CD4-positive, CD25-positive, alpha-beta regulatory T cell (primary cell): ENCODE data around the gene NKAIN4. TPM values are rescaled to one million over a fixed set of nuclear protein-coding genes. Genes with fewer than 3 reads are reported as not detected.
A peak's percentile ranks its signal among the peaks of the same experiment; 100 is the strongest.

ENCODE experiments used
- ATAC-seq, 2 donors: fragments of 150-1000 bp; cut with Tn5 transposase; one replicate each; pipeline ENCODE4 v1.10.0; 2021; ENCODE audit warnings: low read depth in 2 of 2, moderate number of reproducible peaks in 2 of 2, moderate library complexity in 1 of 2
- DNase-seq, 3 donors: peaks; one replicate each; pipeline versions ENCODE4 v3.0.0 to v3.0.0-alpha.2; 2012 to 2022; ENCODE audit warnings: mixed read lengths in 1 of 3
- H3K27ac ChIP-seq: one replicate; pipeline ENCODE4 v1.7.0; 2013; ENCODE audit warnings: mild to moderate bottlenecking, low read length; ENCODE audit not compliant: insufficient read depth, poor library complexity, severe bottlenecking
- H3K27me3 ChIP-seq: one replicate; pipeline ENCODE4 v1.7.0; 2013; ENCODE audit warnings: low read length; ENCODE audit not compliant: control insufficient read depth, insufficient read depth
- H3K36me3 ChIP-seq: one replicate; pipeline ENCODE4 v1.7.0; 2013; ENCODE audit warnings: mild to moderate bottlenecking, low read length, moderate library complexity; ENCODE audit not compliant: control insufficient read depth, insufficient read depth
- H3K4me1 ChIP-seq: 2 replicates; pipeline ENCODE4 v1.7.0; 2013; ENCODE audit warnings: mild to moderate bottlenecking, low read length; ENCODE audit not compliant: insufficient read depth, control insufficient read depth, poor library complexity, severe bottlenecking
- H3K4me3 ChIP-seq: one replicate; pipeline ENCODE4 v1.7.0; 2013; ENCODE audit warnings: low read depth, mild to moderate bottlenecking, low read length, moderate library complexity
- H3K9me3 ChIP-seq, 2 experiments: 1 replicate in 1 of 2; 2 replicates in 1 of 2; pipeline ENCODE4 v1.7.0; 2013; ENCODE audit warnings: low read length in 2 of 2, mild to moderate bottlenecking in 1 of 2, moderate library complexity in 1 of 2; ENCODE audit not compliant: control insufficient read depth in 2 of 2
- H3K27ac Mint-ChIP-seq, 3 donors: one replicate each; pipeline ENCODE4 v1.8.0; 2020 to 2022; ENCODE audit warnings: mild to moderate bottlenecking in 3 of 3, mixed read lengths in 3 of 3, moderate library complexity in 2 of 3
- H3K27me3 Mint-ChIP-seq: one replicate; pipeline ENCODE4 v1.8.0; 2022; ENCODE audit warnings: mild to moderate bottlenecking, mixed read lengths
- H3K36me3 Mint-ChIP-seq: one replicate; pipeline ENCODE4 v1.8.0; 2020; ENCODE audit warnings: mixed read lengths
- H3K4me1 Mint-ChIP-seq, 4 donors: one replicate each; pipeline ENCODE4 v1.8.0; 2020 to 2022; ENCODE audit warnings: mixed read lengths in 4 of 4, mild to moderate bottlenecking in 1 of 4
- H3K4me3 Mint-ChIP-seq, 4 donors: one replicate each; pipeline ENCODE4 v1.8.0; 2020 to 2022; ENCODE audit warnings: mild to moderate bottlenecking in 4 of 4, mixed read lengths in 4 of 4, moderate library complexity in 3 of 4
- H3K9me3 Mint-ChIP-seq, 7 donors: one replicate each; pipeline ENCODE4 v1.8.0; 2020 to 2022; ENCODE audit warnings: mixed read lengths in 7 of 7, mild to moderate bottlenecking in 3 of 7, moderate library complexity in 2 of 7
- polyA plus RNA-seq, 4 donors: library from polyadenylated mRNA; unstranded; fragments of 300-500 nt; fragmentation: Illumina TruSeq; gene quantifications; one replicate each; pipeline ENCODE4 v1.2.3, GENCODE V29; 2021
- total RNA-seq: library from RNA; stranded (reverse); gene quantifications from one replicate; pipeline ENCODE4 v1.2.3, GENCODE V29; 2022

The NKAIN4 gene
- total and polyA plus RNA-seq, 5 donors from 2014 or later: not detected

GRCh38 chr20:63234693-63235398 lies 19.4 kb downstream of the NKAIN4 start:
- Histone ChIP-seq H3K27me3 (no peaks in the 10 kb centered on the region), H3K27ac (no peak overlapping the region), H3K4me1 (peaks cover 8% of the 10 kb centered on the region), H3K9me3 (no peaks in the 10 kb centered on the region), H3K4me3 (no peak overlapping the region), H3K36me3 (no peaks in the 10 kb centered on the region)
- ATAC-seq: peak in 1 of 2 donors; percentile 42
- H3K36me3 Mint-ChIP-seq: no peaks in the 10 kb centered on the region
- peaks cover 18% of the 10 kb centered on the region for H3K27me3 Mint-ChIP-seq
- DNase-seq: peak in 1 of 3 donors; percentile 19
- peaks cover 0 to 12% (median 0%) of the 10 kb centered on the region in 4 donors for H3K4me1 Mint-ChIP-seq
- H3K9me3 Mint-ChIP-seq: no peaks in the 10 kb centered on the region
- H3K27ac Mint-ChIP-seq: no peak overlapping the region
- H3K4me3 Mint-ChIP-seq: peak overlapping the region in 2 of 4 donors; percentile 41 to 59

GRCh38 chr20:63233924-63234323 lies 20.3 kb downstream of the NKAIN4 start:
- no peaks in the 10 kb centered on the region for H3K36me3 ChIP-seq
- H3K27ac ChIP-seq: no peak overlapping the region
- no peak for DNase-seq
- H3K4me1 Mint-ChIP-seq: peaks cover 0 to 12% (median 0%) of the 10 kb centered on the region in 4 donors
- peaks cover 25% of the 10 kb centered on the region for H3K27me3 Mint-ChIP-seq
- ATAC-seq: no peak
- H3K27ac Mint-ChIP-seq: no peak overlapping the region
- H3K4me3 Mint-ChIP-seq: no peak overlapping the region
- H3K36me3 Mint-ChIP-seq: no peaks in the 10 kb centered on the region
- no peak overlapping the region for H3K4me3 ChIP-seq
- H3K27me3 ChIP-seq: no peaks in the 10 kb centered on the region
- H3K4me1 ChIP-seq: peaks cover 8% of the 10 kb centered on the region
- no peaks in the 10 kb centered on the region for H3K9me3 Mint-ChIP-seq
- H3K9me3 ChIP-seq: no peaks in the 10 kb centered on the region

GRCh38 chr20:63233061-63233344 lies 21.3 kb downstream of the NKAIN4 start:
- H3K27ac Mint-ChIP-seq: no peak overlapping the region
- no peaks in the 10 kb centered on the region for H3K36me3 ChIP-seq
- no peak for DNase-seq

GRCh38 chr20:63232235-63233060 lies 21.8 kb downstream of the NKAIN4 start:
- Histone ChIP-seq H3K4me1 (peaks cover 8% of the 10 kb centered on the region), H3K4me3 (no peak overlapping the region), H3K9me3 (no peaks in the 10 kb centered on the region), H3K36me3 (no peaks in the 10 kb centered on the region), H3K27ac (no peak overlapping the region), H3K27me3 (no peaks in the 10 kb centered on the region)
- no peaks in the 10 kb centered on the region for H3K36me3 Mint-ChIP-seq
- peaks cover 0 to 12% (median 0%) of the 10 kb centered on the region in 4 donors for H3K4me1 Mint-ChIP-seq
- DNase-seq (no peak), ATAC-seq (no peak)
- peak overlapping the region in 1 of 3 donors; percentile 48 for H3K27ac Mint-ChIP-seq
- peaks cover 28% of the 10 kb centered on the region for H3K27me3 Mint-ChIP-seq
- no peaks in the 10 kb centered on the region for H3K9me3 Mint-ChIP-seq
- no peak overlapping the region for H3K4me3 Mint-ChIP-seq

More at GRCh38 chr20:63233061-63233344, 21.3 kb downstream of the NKAIN4 start:
- no peak overlapping the region for H3K27ac ChIP-seq
- no peak overlapping the region for H3K4me3 ChIP-seq
- H3K9me3 Mint-ChIP-seq: no peaks in the 10 kb centered on the region
- H3K9me3 ChIP-seq: no peaks in the 10 kb centered on the region
- H3K4me1 Mint-ChIP-seq: peaks cover 0 to 12% (median 0%) of the 10 kb centered on the region in 4 donors
- peaks cover 27% of the 10 kb centered on the region for H3K27me3 Mint-ChIP-seq
- H3K4me3 Mint-ChIP-seq: no peak overlapping the region
- H3K36me3 Mint-ChIP-seq: no peaks in the 10 kb centered on the region
- ATAC-seq: no peak
- H3K27me3 ChIP-seq: no peaks in the 10 kb centered on the region
- H3K4me1 ChIP-seq: peaks cover 8% of the 10 kb centered on the region

- Mint-ChIP-seq H3K27ac (peak overlapping the region in 1 of 3 donors; percentile 26), H3K36me3 (no peaks in the 10 kb centered on the region), H3K4me1 (peaks cover 0 to 12% (median 0%) of the 10 kb centered on the region in 4 donors), H3K27me3 (peaks cover 29% of the 10 kb centered on the region), H3K4me3 (no peak overlapping the region), H3K9me3 (no peaks in the 10 kb centered on the region)
- H3K4me1 ChIP-seq: peaks cover 8% of the 10 kb centered on the region
- no peaks in the 10 kb centered on the region for H3K27me3 ChIP-seq
- ATAC-seq (no peak), DNase-seq (peak in 1 of 3 donors; percentile 17)
- no peaks in the 10 kb centered on the region for H3K9me3 ChIP-seq
- H3K36me3 ChIP-seq: no peaks in the 10 kb centered on the region
- H3K27ac ChIP-seq: no peak overlapping the region
- H3K4me3 ChIP-seq: no peak overlapping the region
Measured at GRCh38 chr20:63230800-63231268, 23.4 kb downstream of the NKAIN4 start.

GRCh38 chr20:63228806-63229205 lies 25.5 kb downstream of the NKAIN4 start:
- H3K27me3 ChIP-seq: no peaks in the 10 kb centered on the region
- DNase-seq: no peak
- Mint-ChIP-seq H3K36me3 (no peaks in the 10 kb centered on the region), H3K27ac (no peak overlapping the region), H3K27me3 (peaks cover 32% of the 10 kb centered on the region), H3K4me3 (no peak overlapping the region), H3K4me1 (peaks cover 0 to 4% (median 0%) of the 10 kb centered on the region in 4 donors), H3K9me3 (no peaks in the 10 kb centered on the region)
- no peak overlapping the region for H3K27ac ChIP-seq
- H3K4me3 ChIP-seq: no peak overlapping the region
- H3K36me3 ChIP-seq: no peaks in the 10 kb centered on the region
- no peaks in the 10 kb centered on the region for H3K4me1 ChIP-seq
- H3K9me3 ChIP-seq: no peaks in the 10 kb centered on the region
- ATAC-seq: no peak

- H3K36me3 ChIP-seq: no peaks in the 10 kb centered on the region
- H3K27ac ChIP-seq: no peak overlapping the region
- no peaks in the 10 kb centered on the region for H3K9me3 ChIP-seq
- DNase-seq (no peak), ATAC-seq (no peak)
- H3K9me3 Mint-ChIP-seq: no peaks in the 10 kb centered on the region
- no peak overlapping the region for H3K4me3 ChIP-seq
- no peaks in the 10 kb centered on the region for H3K4me1 ChIP-seq
- peaks cover 36% of the 10 kb centered on the region for H3K27me3 Mint-ChIP-seq
- peaks cover 0 to 7% (median 0%) of the 10 kb centered on the region in 4 donors for H3K4me1 Mint-ChIP-seq
- no peak overlapping the region for H3K27ac Mint-ChIP-seq
- H3K27me3 ChIP-seq: no peaks in the 10 kb centered on the region
- H3K36me3 Mint-ChIP-seq: no peaks in the 10 kb centered on the region
- H3K4me3 Mint-ChIP-seq: no peak overlapping the region
Measured at GRCh38 chr20:63227260-63227659, 27.0 kb downstream of the NKAIN4 start.
